Left lung (tissue), 10 donors: ENCODE data around the gene DIP2C. TPM values are rescaled to one million over a fixed set of nuclear protein-coding genes. Genes with fewer than 3 reads are reported as not detected.

Experiments
- ATAC-seq: fragments of 200-7000 bp; cut with Tn5 transposase; one replicate; pipeline ENCODE4 v1.9.1; 2020; ENCODE audit warnings: moderate library complexity
- DNase-seq, 4 donors: peaks; one replicate each; pipeline ENCODE4 v3.0.0-alpha.2; 2013 to 2020
- H3K27ac ChIP-seq, 2 donors: fragments of 200-600 bp; sonication (generic) in 1 of 2; one replicate each; pipeline versions ENCODE4 v1.5.0 to v1.8.0; 2020 to 2021
- H3K27me3 ChIP-seq, 2 donors: fragments of 200-600 bp; sonication (generic) in 1 of 2; one replicate each; pipeline versions ENCODE4 v1.5.0 to v1.8.0; 2020 to 2021
- H3K36me3 ChIP-seq, 2 donors: fragments of 200-600 bp; sonication (generic) in 1 of 2; one replicate each; pipeline versions ENCODE4 v1.5.0 to v1.8.0; 2020 to 2021
- H3K4me1 ChIP-seq, 2 donors: fragments of 200-600 bp; one replicate each; pipeline ENCODE4 v1.8.0; 2021
- H3K4me3 ChIP-seq, 2 donors: fragments of 200-600 bp; sonication (generic) in 1 of 2; one replicate each; pipeline versions ENCODE4 v1.5.0 to v1.8.0; 2020 to 2021; ENCODE audit warnings: mild to moderate bottlenecking in 1 of 2
- H3K9me3 ChIP-seq, 2 donors: fragments of 200-600 bp; sonication (generic) in 1 of 2; one replicate each; pipeline versions ENCODE4 v1.5.0 to v1.8.0; 2020 to 2021
- intact Hi-C, 2 donors: fragments of 100-400 bp; cut with DNase I; formaldehyde crosslinking; loops; one replicate each; pipeline versions ENCODE4 v1.11.2 to v1.14.2; 2022
- polyA plus RNA-seq, 6 donors: library from polyadenylated mRNA; unstranded; fragments of 120-200 nt; gene quantifications; one replicate each; pipeline ENCODE4 v1.2.1, GENCODE V29; 2013; ENCODE audit not compliant: insufficient read length in 6 of 6
- total RNA-seq, 2 donors: library from RNA; stranded (reverse); fragmentation: NEBNext Ultra II Directional; extraction: Animal tissue kit (Norgen Biotek cat#: 25700); gene quantifications; one replicate each; pipeline ENCODE4 v1.2.1, GENCODE V29; 2021
- TF ChIP-seq, protein P1 (sequence below), 2 donors: fragments of 200-600 bp; sonication (generic) in 1 of 2; IDR thresholded peaks; one replicate each; pipeline versions ENCODE4 v1.5.0 to v1.8.0; 2021; ENCODE audit warnings: antibody characterized with exemption in 2 of 2
- donor health status: DM: no; HTN: yes; CAD: no.
- donor health status: DM: no; HTN: no; CAD: no.

The DIP2C gene
- total and polyA plus RNA-seq, 8 donors = 10.5 to 22.5 (median 19.5) TPM

DNA sequence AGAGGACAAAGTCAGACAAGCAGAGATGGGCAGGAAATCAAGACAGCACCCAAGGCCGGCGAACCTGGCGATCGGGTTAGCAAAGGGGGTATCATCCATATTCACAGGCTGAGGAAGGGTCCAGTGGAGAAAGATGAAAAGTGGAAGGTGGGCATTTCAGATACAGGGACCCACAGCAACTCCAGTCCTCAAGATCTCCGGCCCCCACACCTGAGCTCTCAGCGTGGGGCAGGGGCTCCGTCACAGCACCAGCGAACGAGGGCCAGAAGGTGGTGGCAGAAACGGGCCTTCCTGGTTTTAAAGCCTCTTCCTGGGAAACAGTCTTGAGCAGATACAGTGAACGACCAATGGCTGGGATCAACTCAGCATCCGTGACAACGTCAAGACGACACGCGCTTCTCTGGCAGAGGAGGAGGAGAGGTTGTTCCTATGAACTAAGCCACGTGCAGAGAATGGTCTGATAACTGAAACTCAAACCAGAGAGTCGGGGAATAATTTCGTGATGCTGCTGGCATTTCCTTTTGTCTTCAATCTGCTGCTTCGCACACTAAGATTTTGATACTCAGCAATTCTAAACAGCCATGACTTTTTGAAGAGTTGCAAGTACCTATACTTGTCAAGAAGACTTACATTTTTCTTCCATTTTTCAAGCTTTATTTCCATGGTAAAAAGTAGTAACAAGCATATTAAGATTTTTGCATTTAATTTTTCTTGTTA, 334.4 kb downstream of the DIP2C start:
- Histone ChIP-seq H3K36me3 (peaks cover 0 to 23% of the 10 kb centered on the region in 2 donors), H3K27ac (no peak overlapping the region), H3K27me3 (no peaks in the 10 kb centered on the region), H3K4me1 (no peaks in the 10 kb centered on the region), H3K4me3 (no peak overlapping the region), H3K9me3 (no peaks in the 10 kb centered on the region)
- ATAC-seq (no peak), DNase-seq (no peak)
- intact Hi-C loops = no loop called here
- TF ChIP-seq, protein P1, sequence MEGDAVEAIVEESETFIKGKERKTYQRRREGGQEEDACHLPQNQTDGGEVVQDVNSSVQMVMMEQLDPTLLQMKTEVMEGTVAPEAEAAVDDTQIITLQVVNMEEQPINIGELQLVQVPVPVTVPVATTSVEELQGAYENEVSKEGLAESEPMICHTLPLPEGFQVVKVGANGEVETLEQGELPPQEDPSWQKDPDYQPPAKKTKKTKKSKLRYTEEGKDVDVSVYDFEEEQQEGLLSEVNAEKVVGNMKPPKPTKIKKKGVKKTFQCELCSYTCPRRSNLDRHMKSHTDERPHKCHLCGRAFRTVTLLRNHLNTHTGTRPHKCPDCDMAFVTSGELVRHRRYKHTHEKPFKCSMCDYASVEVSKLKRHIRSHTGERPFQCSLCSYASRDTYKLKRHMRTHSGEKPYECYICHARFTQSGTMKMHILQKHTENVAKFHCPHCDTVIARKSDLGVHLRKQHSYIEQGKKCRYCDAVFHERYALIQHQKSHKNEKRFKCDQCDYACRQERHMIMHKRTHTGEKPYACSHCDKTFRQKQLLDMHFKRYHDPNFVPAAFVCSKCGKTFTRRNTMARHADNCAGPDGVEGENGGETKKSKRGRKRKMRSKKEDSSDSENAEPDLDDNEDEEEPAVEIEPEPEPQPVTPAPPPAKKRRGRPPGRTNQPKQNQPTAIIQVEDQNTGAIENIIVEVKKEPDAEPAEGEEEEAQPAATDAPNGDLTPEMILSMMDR (IDR thresholded peaks at IDR 0.05) = no peak

DNA sequence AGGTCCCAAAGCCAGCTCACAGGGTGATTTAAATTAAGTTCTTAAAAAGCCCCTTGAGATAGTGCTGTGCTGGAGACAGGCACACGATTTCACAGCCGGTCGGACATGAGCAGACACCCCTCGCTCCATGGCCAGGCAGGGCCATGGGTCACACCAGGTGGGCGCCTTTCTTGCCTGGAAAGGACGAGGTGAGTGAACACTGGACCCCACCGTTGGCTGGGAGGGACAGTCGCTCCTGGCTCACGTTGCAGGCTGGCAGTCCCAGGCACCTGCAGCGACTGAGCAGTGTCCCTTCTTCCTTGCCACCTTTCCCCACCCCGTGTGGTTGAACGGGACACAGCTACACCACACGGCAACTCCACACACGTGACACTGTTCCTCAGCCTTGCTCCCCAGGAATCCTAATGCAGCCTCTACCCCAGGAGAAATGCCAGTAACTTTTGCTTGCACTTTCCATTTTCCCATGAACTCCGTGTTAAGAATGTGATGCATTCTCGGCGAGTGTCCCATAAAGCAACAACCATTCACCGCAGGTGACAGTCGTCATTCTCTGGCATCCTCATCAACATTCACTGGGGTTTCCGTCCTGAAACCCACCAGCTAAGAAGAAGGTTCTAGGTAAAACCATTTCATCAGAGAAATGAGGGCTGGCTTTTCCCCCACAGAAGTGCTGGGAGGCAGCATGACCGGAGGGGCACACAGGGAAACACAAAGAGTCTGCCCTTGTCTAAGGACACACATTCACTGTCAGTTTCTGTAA, 336.8 kb downstream of the DIP2C start:
- DNase-seq = peak in 1 of 4 donors; percentile 27
- H3K36me3 ChIP-seq = peaks cover 0 to 30% of the 10 kb centered on the region in 2 donors
- no peak for ATAC-seq
- TF ChIP-seq, protein P1 (IDR thresholded peaks at IDR 0.05) = no peak
- H3K27me3 ChIP-seq = no peaks in the 10 kb centered on the region
- H3K9me3 ChIP-seq = no peaks in the 10 kb centered on the region
- no peak overlapping the region for H3K4me3 ChIP-seq
- H3K27ac ChIP-seq = no peak overlapping the region
- H3K4me1 ChIP-seq = no peaks in the 10 kb centered on the region
- intact Hi-C loops = no loop called here

DNA sequence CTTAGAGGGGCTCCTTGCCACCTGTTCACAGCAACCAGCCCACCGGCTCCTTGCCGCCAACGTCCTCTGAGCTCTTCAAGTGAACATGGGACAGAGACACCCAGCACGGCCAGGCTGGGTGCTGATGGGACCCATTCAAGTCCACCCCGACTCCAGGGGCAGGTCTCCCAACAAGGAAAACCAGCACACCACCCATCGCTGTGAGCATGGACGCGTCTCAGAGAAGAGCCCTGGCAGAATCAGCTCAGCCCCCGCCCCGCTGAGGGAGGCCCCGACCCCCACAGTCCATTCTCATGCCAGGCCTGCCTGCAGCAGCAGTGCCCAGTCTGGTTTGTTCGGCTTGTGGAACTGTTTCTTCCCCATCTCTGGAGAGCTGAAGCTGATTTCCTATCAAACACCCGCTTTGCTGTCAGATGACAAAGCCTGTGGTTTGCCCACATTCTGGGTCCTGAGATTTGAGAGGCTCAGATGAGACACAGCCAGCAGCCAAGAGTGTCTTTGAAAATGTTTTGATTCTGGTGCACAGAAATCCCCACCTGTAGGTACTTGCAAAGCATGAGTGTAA, 337.6 kb downstream of the DIP2C start:
- peaks cover 0 to 30% of the 10 kb centered on the region in 2 donors for H3K36me3 ChIP-seq
- no peak for ATAC-seq
- intact Hi-C loops = no loop called here

DNA sequence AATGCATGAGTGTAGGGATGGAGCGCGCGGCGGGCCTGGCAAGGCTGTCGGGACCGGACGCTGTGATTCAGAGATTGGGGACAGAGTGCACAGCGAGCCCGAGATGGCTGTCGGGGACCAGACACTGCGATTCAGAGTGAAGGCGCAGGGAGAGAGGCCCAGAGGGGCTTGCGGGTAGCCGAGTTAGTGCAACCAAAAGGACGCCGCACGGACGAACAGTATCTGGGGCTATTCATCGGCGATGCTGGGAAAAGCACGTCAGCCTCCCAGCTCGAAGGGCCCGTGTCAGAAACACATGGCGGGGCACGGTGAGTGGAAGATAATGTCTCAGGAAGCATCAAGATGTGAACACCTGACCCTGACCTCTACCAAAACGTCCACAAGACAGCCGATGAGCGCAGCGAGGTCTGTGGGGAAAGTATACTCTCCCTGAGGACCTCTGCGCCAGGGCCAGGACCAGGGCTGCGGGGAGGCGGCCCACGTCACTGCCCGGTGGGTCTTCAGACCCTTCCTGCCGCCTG, 338.4 kb downstream of the DIP2C start:
- no peaks in the 10 kb centered on the region for H3K27me3 ChIP-seq
- TF ChIP-seq, protein P1 (IDR thresholded peaks at IDR 0.05) = no peak
- ATAC-seq (no peak), DNase-seq (peak in 1 of 4 donors; percentile 62)
- no peak overlapping the region for H3K27ac ChIP-seq
- H3K4me3 ChIP-seq = no peak overlapping the region
- no peaks in the 10 kb centered on the region for H3K9me3 ChIP-seq
- intact Hi-C loops = no loop called here
- H3K36me3 ChIP-seq = peaks cover 0 to 26% of the 10 kb centered on the region in 2 donors
- H3K4me1 ChIP-seq = no peaks in the 10 kb centered on the region

More for the DNA sequence above, 337.6 kb downstream of the DIP2C start:
- Histone ChIP-seq H3K27me3 (no peaks in the 10 kb centered on the region), H3K4me1 (no peaks in the 10 kb centered on the region), H3K4me3 (no peak overlapping the region), H3K9me3 (no peaks in the 10 kb centered on the region), H3K27ac (no peak overlapping the region)
- no peak for DNase-seq
- TF ChIP-seq, protein P1 (IDR thresholded peaks at IDR 0.05) = no peak

DNA sequence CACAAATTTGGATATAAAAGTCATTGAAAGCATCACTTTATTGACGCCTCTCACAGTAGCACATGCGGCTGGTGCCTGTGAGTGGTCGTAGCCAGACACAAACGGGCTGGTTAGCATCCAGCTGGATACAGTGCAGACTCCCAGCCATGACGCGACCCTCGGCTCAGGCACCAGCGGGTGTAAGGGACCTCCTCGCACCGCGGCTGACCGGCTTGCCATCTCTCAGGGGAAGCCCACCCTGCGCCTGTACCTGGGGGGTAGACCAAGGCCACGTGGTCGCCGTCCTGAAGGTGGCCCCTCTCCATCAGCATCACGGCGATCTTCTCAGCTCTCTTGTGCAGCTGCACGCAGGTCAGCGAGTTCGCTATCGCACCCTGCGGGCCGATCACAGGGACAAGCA, 340.4 kb downstream of the DIP2C start:
- intact Hi-C loops = no loop called here
- Histone ChIP-seq H3K27me3 (no peaks in the 10 kb centered on the region), H3K4me3 (no peak overlapping the region), H3K9me3 (no peaks in the 10 kb centered on the region), H3K36me3 (peaks cover 0 to 30% of the 10 kb centered on the region in 2 donors), H3K27ac (no peak overlapping the region), H3K4me1 (no peaks in the 10 kb centered on the region)
- ATAC-seq = no peak
- peak in 1 of 4 donors; percentile 81 for DNase-seq
- TF ChIP-seq, protein P1 (IDR thresholded peaks at IDR 0.05) = no peak
